ENCODE data around the gene NOS1. TPM values are rescaled to one million over a fixed set of nuclear protein-coding genes. Genes with fewer than 3 reads are reported as not detected.
"Not testable (repeated sequence)": the region's sequence is repeated elsewhere in the genome, so short reads cannot be mapped to it uniquely, and the experiment has no call there.

Gene NOS1
- polyA plus RNA-seq, 1 experiment, result not detected

DNA sequence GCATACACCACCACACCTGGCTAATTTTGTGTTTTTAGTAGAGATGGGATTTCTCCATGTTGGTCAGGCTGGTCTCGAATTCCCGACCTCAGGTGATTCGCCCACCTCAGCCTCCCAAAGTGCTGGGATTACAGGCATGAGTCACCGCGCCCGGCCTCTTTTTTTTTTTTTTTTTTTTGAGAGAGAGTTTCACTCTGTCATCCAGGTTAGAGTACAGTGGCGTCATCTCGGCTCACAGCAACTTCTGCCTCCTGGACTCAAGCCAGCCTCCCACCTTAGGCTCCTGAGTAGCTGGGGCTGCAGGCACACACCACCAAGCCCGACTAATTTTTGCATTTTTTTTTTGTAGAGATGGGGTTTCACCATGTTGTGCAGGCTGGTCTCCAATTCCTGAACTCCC is 166.4 kb downstream of the NOS1 start:
- CTCF ChIA-PET; H3K27me3 ChIP-seq (ENCODE audit: control insufficient read depth, insufficient read depth, low read length); H3K27ac ChIP-seq (ENCODE audit: low read depth, low read length); DNase-seq (ENCODE audit: low read depth, low spot score); H3K4me3 ChIP-seq (ENCODE audit: low read depth, low read length); H3K9me3 ChIP-seq (ENCODE audit: control insufficient read depth, insufficient read depth, low read length); POLR2A ChIA-PET: not testable (repeated sequence)

DNA sequence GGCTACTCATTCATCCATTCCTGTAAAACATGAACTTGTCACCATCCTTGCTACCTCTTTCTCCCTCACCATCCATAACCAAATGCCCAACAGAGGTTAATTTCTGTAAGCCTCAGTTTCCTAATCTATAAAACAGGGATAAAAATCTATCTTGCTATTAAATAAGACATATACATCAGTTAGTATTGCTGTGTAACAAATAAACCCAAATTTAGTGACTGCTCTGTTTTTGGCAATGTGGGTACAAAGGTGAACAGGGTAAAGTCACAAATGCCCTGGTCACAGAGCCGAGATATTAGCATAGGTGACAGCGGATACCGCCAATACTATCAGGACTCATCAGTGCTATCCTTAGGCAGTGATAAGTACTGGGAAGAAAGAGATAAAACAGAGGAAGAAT is 167.5 kb downstream of the NOS1 start:
- H3K27me3 ChIP-seq (ENCODE audit: control insufficient read depth, insufficient read depth, low read length), result peaks cover 3% of the 10 kb centered on the region
- CTCF ChIA-PET, result no interaction called here
- H3K9me3 ChIP-seq (ENCODE audit: control insufficient read depth, insufficient read depth, low read length), result no peaks in the 10 kb centered on the region; the same call in 1 of the 2 replicates
- no peak overlapping the region for H3K27ac ChIP-seq (ENCODE audit: low read depth, low read length)
- no peak overlapping the region for H3K4me3 ChIP-seq (ENCODE audit: low read depth, low read length)
- TF ChIP-seq, protein P1, sequence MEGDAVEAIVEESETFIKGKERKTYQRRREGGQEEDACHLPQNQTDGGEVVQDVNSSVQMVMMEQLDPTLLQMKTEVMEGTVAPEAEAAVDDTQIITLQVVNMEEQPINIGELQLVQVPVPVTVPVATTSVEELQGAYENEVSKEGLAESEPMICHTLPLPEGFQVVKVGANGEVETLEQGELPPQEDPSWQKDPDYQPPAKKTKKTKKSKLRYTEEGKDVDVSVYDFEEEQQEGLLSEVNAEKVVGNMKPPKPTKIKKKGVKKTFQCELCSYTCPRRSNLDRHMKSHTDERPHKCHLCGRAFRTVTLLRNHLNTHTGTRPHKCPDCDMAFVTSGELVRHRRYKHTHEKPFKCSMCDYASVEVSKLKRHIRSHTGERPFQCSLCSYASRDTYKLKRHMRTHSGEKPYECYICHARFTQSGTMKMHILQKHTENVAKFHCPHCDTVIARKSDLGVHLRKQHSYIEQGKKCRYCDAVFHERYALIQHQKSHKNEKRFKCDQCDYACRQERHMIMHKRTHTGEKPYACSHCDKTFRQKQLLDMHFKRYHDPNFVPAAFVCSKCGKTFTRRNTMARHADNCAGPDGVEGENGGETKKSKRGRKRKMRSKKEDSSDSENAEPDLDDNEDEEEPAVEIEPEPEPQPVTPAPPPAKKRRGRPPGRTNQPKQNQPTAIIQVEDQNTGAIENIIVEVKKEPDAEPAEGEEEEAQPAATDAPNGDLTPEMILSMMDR (IDR thresholded peaks at IDR 0.05; ENCODE audit: low read depth, low read length), result no peak
- DNase-seq (ENCODE audit: low read depth, low spot score), result no peak
- POLR2A ChIA-PET, result no interaction called here

- CTCF ChIA-PET, POLR2A ChIA-PET: not testable (repeated sequence)
These were observed 168.8 kb downstream of the NOS1 start for GRCh38 chr12:117192581-117192980.

GRCh38 chr12:117192057-117192456 is 169.4 kb downstream of the NOS1 start:
- H3K27me3 ChIP-seq (ENCODE audit: control insufficient read depth, insufficient read depth, low read length), result peaks cover 3% of the 10 kb centered on the region
- TF ChIP-seq, protein P1 (IDR thresholded peaks at IDR 0.05; ENCODE audit: low read depth, low read length), result no peak
- ChIA-PET POLR2A (no interaction called here), CTCF (no interaction called here)
- H3K27ac ChIP-seq (ENCODE audit: low read depth, low read length), result no peak overlapping the region
- no peak overlapping the region for H3K4me3 ChIP-seq (ENCODE audit: low read depth, low read length)
- no peaks in the 10 kb centered on the region; the same call in 1 of the 2 replicates for H3K9me3 ChIP-seq (ENCODE audit: control insufficient read depth, insufficient read depth, low read length)
- no peak for DNase-seq (ENCODE audit: low read depth, low spot score)

More at GRCh38 chr12:117192581-117192980, 168.8 kb downstream of the NOS1 start:
- H3K9me3 ChIP-seq (ENCODE audit: control insufficient read depth, insufficient read depth, low read length); H3K27me3 ChIP-seq (ENCODE audit: control insufficient read depth, insufficient read depth, low read length); H3K27ac ChIP-seq (ENCODE audit: low read depth, low read length); DNase-seq (ENCODE audit: low read depth, low spot score); H3K4me3 ChIP-seq (ENCODE audit: low read depth, low read length): not testable (repeated sequence)

- ChIA-PET CTCF (no interaction called here), POLR2A (no interaction called here)
- peak; percentile 38 for DNase-seq (ENCODE audit: low read depth, low spot score)
- Histone ChIP-seq H3K27ac (ENCODE audit: low read depth, low read length) (peak within 1 kb of the TSS; percentile 31), H3K27me3 (ENCODE audit: control insufficient read depth, insufficient read depth, low read length) (peaks cover 3% of the 10 kb centered on the region), H3K9me3 (ENCODE audit: control insufficient read depth, insufficient read depth, low read length) (no peaks in the 10 kb centered on the region; the same call in 1 of the 2 replicates), H3K4me3 (ENCODE audit: low read depth, low read length) (peak within 1 kb of the TSS; percentile 80)
- TF ChIP-seq, protein P1 (IDR thresholded peaks at IDR 0.05; ENCODE audit: low read depth, low read length), result no peak
These were observed 171.1 kb downstream of the NOS1 start, which contains the start of gene FBXO21 for GRCh38 chr12:117190210-117190781. FBXO21 (minus strand) TSS chr12:117190470; CDS start chr12:117190456, 14 bp downstream.

GRCh38 chr12:117189725-117190209 is 171.7 kb downstream of the NOS1 start:
- ChIA-PET POLR2A (no interaction called here), CTCF (interaction anchor here (1.5 kb wide), 1 partner anchor 24 kb away, joined by 7 read pairs; no protein-coding TSS in a partner anchor)
- Histone ChIP-seq H3K27me3 (ENCODE audit: control insufficient read depth, insufficient read depth, low read length) (peaks cover 3% of the 10 kb centered on the region), H3K9me3 (ENCODE audit: control insufficient read depth, insufficient read depth, low read length) (no peaks in the 10 kb centered on the region; the same call in 1 of the 2 replicates), H3K4me3 (ENCODE audit: low read depth, low read length) (peak overlapping the region; percentile 80), H3K27ac (ENCODE audit: low read depth, low read length) (peak overlapping the region; percentile 31)
- TF ChIP-seq, protein P1 (IDR thresholded peaks at IDR 0.05; ENCODE audit: low read depth, low read length), result no peak
- DNase-seq (ENCODE audit: low read depth, low spot score), result no peak

Data from AG04450 (cell line).